SH-SY5Y (cell line): ENCODE data around the gene TKTL1.

Experiments
- GATA2 ChIP-seq: IDR thresholded peaks from 2 replicates; pipeline ENCODE4 v1.6.1; 2011; ENCODE audit warnings: mild to moderate bottlenecking, low read depth, low read length
- GATA3 ChIP-seq: IDR thresholded peaks from 2 replicates; pipeline ENCODE4 v1.6.1; 2011; ENCODE audit warnings: low read depth, mild to moderate bottlenecking, low read length, moderate library complexity

The TKTL1 gene

DNA sequence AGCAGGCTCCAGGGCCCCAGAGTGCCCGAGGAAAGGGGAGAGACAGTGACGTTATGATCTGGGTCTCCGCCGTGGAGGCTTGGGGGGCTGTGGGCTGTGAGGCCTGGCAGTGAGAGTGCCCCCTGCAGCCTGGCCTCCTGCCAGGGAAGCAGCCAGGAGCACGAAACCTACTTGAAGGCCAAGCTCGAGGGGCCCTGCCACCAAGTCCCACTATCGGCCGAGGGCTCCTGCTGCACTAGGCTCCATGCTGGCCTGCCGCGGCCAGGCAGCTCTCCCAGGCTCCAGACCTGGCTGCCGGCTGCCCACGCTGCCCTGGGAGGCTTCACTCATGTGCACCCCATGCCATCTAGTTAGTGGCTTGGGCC is 60.2 kb downstream of the TKTL1 start:
- TF ChIP-seq GATA2 (no peak), GATA3 (no peak)

GRCh38 chrX:154356596-154356995 is 61.0 kb downstream of the TKTL1 start:
- TF ChIP-seq GATA3 (no peak), GATA2 (no peak)

DNA sequence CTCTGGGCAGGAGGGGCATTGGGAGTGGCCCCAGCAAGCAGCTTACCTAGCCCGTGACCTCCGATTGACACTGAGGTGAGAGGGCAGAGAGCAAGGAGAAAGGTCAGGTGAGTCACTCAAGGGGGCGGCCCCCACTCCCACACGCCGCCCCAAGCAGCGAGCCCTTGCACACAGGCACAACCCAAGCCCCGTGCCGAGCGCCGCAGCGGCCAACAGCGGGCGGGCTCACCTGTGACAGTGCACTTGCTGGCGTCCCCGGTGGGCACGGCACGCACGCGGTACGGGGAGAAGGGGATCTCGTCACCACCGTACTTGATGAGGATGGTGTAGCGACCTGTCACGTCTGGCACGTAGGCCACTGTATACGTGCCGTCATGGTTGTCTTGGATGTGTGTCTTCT is 61.6 kb downstream of the TKTL1 start:
- TF ChIP-seq GATA3 (no peak), GATA2 (no peak)

DNA sequence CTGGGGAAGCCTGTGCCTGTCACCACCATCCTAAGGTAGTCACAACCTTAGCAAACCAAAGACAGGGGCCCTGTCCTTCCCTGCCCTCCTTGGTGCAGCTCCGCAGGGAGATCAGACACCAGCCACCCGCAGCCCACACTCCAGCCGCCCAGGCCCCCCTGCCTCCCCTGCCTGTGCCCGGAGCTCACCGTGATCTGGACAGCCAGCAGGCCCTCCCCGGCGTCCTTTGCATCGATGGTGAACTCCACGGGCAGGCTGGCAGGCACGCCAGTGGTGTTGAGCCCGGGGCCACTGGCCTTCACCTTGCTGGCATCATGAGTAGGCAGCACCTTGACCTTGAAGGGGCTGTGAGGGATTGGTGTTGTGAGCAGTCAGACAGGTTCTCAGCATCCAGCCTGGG is 62.4 kb downstream of the TKTL1 start:
- TF ChIP-seq GATA2 (no peak), GATA3 (no peak)

DNA sequence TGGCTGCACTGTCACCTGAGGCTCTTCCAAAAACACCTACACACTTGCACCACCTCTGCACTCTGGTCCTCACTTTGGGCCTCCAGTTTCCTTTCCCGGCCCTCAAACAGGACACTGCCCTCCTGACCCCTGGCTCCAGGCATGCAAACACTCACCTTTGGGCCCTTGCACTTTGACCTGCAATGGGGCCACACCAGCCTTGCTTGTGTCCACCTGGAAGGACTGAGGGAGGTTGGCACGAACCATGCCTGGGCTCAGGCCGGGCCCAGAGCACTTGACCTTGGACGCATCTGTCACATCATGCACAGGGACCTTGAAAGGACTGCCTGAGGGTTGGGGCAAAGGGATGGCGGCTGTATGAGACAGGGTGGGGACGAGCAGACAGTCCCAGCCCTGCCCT is 63.2 kb downstream of the TKTL1 start:
- no peak for TF ChIP-seq GATA3
- no peak for TF ChIP-seq GATA2

- TF ChIP-seq GATA2 (no peak), GATA3 (no peak)
Measured at GRCh38 chrX:154359362-154360154, 64.0 kb downstream of the TKTL1 start.

DNA sequence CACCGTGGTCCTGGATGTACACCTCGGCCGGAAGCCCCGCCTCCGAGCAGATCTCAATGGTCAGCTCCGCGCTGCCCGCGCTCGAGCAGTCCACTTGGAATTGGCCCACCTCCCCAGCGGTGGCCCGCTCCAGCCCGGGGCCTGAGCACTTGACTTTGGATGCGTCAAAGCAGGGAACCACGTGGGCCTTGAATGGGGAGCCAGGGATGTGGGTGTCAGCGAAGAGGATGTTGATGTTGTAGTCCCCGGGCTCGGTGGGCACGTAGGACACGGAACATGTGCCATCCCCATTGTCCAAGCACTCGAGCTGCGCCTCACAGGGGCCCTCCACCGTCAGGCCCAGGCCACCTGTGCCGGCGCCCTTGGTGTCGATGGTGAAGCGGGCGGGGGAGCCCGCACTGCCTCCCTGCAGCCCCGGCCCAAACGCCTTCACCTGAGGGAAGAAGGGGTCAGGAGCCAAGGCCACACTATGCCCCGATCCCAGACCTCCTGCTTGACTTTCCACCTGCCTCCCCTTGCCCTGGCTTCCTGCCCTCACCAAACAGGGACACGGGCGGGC is 64.6 kb downstream of the TKTL1 start:
- TF ChIP-seq GATA2 (no peak), GATA3 (no peak)

DNA sequence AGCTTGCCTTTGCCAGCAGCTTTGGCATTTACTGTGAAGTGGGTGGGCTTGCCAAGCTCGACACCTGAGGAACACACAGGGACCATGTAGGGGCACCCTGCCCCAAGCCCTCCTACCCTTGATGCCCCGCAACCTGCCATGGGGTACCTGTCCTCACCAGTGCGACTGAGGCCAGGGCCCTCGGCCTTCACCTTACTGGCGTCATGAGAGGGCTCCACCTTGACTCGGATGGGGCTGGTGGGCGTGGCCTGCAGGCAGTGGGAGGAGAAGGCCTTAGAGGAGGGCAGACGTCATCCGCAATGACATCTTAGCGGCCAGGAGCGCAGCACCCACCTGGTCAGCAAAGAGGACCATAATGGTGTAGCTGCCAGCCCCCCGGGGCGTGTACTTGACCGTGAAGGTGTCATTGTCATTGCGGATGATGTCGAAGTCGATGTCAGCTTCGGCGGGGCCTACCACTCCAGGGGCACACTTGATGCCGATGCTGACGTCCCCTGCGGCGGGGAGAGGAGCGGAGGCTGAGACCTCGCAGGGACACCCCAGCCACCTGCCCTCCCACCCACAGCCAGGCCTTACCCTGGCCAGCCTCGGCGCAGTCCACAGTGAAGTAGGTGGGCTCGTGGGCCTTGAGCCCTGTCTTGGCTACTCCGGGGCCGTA is 66.6 kb downstream of the TKTL1 start:
- no peak for TF ChIP-seq GATA2
- no peak for TF ChIP-seq GATA3

- TF ChIP-seq GATA2 = no peak
- TF ChIP-seq GATA3 = no peak
Measured at GRCh38 chrX:154363706-154364439, 68.3 kb downstream of the TKTL1 start.

GRCh38 chrX:154365052-154365600 is 69.5 kb downstream of the TKTL1 start:
- TF ChIP-seq GATA2 = no peak
- TF ChIP-seq GATA3 = no peak

DNA sequence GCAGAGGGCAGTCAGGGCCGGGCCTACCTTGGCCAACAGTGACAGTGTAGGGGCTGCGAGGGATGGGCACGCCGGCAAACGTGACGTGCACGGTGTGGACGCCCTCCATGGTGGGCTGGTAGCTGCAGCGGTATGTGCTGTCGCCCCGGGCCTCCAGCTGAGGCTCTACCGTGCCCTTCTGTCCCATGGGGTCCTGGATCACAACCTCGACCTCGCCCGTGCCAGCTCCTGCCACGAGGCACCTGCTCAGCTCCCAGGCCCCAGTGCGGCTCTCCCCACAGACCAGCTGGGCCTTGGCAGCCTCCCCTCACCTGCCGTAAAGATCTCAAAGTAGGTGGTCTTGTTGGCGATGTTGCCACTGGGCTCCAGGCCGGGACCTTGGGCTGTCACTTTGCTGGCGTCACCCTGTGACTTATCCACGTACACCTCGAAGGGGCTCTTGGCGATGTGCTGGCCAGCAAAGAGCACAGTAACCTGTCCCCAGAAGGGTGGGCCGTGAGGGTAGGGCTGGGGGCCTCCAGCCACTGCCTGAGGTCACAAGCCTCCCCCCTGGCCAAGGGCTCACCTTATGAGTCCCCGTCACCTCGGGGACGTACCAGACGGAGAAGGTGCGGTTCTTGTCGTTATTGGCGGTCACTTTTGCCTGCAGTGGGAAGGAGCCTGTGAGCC is 70.5 kb downstream of the TKTL1 start:
- TF ChIP-seq GATA2 (no peak), GATA3 (no peak)

GRCh38 chrX:154366666-154367055 is 71.1 kb downstream of the TKTL1 start:
- TF ChIP-seq GATA2 = no peak
- TF ChIP-seq GATA3 = no peak

GRCh38 chrX:154367474-154368308 is 72.1 kb downstream of the TKTL1 start:
- TF ChIP-seq GATA2 (no peak), GATA3 (no peak)
